Keratinocyte (primary cell): ENCODE data around the gene CD207. TPM values are rescaled to one million over a fixed set of nuclear protein-coding genes. Genes with fewer than 3 reads are reported as not detected.

Experiments
- DNase-seq: peaks from one replicate; pipeline ENCODE4 v3.0.0-alpha.2; 2011; ENCODE audit warnings: low read depth, missing footprints, low spot score
- FAIRE-seq: peaks from 2 replicates; lab custom pipeline; 2011; peaks lifted over from hg19 to GRCh38; lab: Jason Lieb, UNC
- H2AFZ ChIP-seq: 2 replicates; pipeline ENCODE4 v1.6.0; 2012; ENCODE audit warnings: low read length, control low read depth, inconsistent platforms; ENCODE audit not compliant: control insufficient read depth
- H3K27ac ChIP-seq: 2 replicates; pipeline ENCODE4 v1.5.1; 2011; ENCODE audit warnings: low read length; ENCODE audit not compliant: control insufficient read depth, insufficient read depth
- H3K27me3 ChIP-seq: 3 replicates; pipeline ENCODE4 v1.6.0; 2011; ENCODE audit warnings: low read length; ENCODE audit not compliant: control insufficient read depth, insufficient read depth; ENCODE audit errors: extremely low read depth
- H3K36me3 ChIP-seq, 2 experiments: 2 replicates in 1 of 2; 3 replicates in 1 of 2; pipeline ENCODE4 v1.5.1; 2011; ENCODE audit warnings: low read length in 2 of 2, mild to moderate bottlenecking in 1 of 2; ENCODE audit not compliant: control insufficient read depth in 2 of 2, insufficient read depth in 2 of 2; ENCODE audit errors: extremely low read depth in 1 of 2
- H3K4me1 ChIP-seq: 3 replicates; pipeline ENCODE4 v1.5.1; 2011; ENCODE audit warnings: low read length; ENCODE audit not compliant: control insufficient read depth, insufficient read depth; ENCODE audit errors: extremely low read depth
- H3K4me2 ChIP-seq: 3 replicates; pipeline ENCODE4 v1.6.0; 2011; ENCODE audit warnings: low read depth, low read length; ENCODE audit not compliant: control insufficient read depth, insufficient read depth; ENCODE audit errors: extremely low read depth
- H3K4me3 ChIP-seq, 3 experiments: fragments of 200-600 bp in 1 of 3; sonication (generic) in 1 of 3; 2 replicates in 2 of 3; 3 replicates in 1 of 3; pipeline ENCODE4 v1.5.1; 2011 to 2016; ENCODE audit warnings: low read length in 3 of 3, mild to moderate bottlenecking in 3 of 3, control low read depth in 2 of 3, inconsistent platforms in 1 of 3, low read depth in 1 of 3, mixed read lengths in 1 of 3, mixed run types in 1 of 3, moderate library complexity in 1 of 3; ENCODE audit not compliant: control insufficient read depth in 2 of 3, insufficient read depth in 2 of 3; ENCODE audit errors: extremely low read depth in 1 of 3
- H3K79me2 ChIP-seq: 2 replicates; pipeline ENCODE4 v1.6.0; 2012; ENCODE audit warnings: low read length; ENCODE audit not compliant: control insufficient read depth, insufficient read depth
- H3K9ac ChIP-seq: 3 replicates; pipeline ENCODE4 v1.6.0; 2011; ENCODE audit warnings: low read length; ENCODE audit not compliant: control insufficient read depth, insufficient read depth; ENCODE audit errors: extremely low read depth
- H3K9me1 ChIP-seq: 3 replicates; pipeline ENCODE4 v1.6.0; 2011; ENCODE audit warnings: low read length; ENCODE audit not compliant: control insufficient read depth, insufficient read depth; ENCODE audit errors: extremely low read depth
- H3K9me3 ChIP-seq: 2 replicates; pipeline ENCODE4 v1.5.1; 2012; ENCODE audit warnings: low read depth, low read length; ENCODE audit not compliant: control insufficient read depth
- H4K20me1 ChIP-seq: 3 replicates; pipeline ENCODE4 v1.6.0; 2011; ENCODE audit warnings: low read length; ENCODE audit not compliant: control insufficient read depth, insufficient read depth; ENCODE audit errors: extremely low read depth
- EZH2 ChIP-seq: IDR thresholded peaks from one replicate; pipeline ENCODE4 v1.6.1; 2012; ENCODE audit warnings: inconsistent platforms, mild to moderate bottlenecking, low read length, moderate library complexity
- dilution Hi-C: fragments of 300-500 bp; cut with MboI; formaldehyde crosslinking; loops from one replicate; pipeline ENCODE4 v1.7.0; 2020; ENCODE audit warnings: low sequenced_read_pairs; ENCODE audit not compliant: extremely low pct_ligation_motif_present
- polyA plus RNA-seq, 5 experiments: library from polyadenylated mRNA; depleted of rRNA in 3 of 5; stranded (reverse) in 3 of 5; stranded (forward) in 1 of 5; unstranded in 1 of 5; fragments of >200 nt; gene quantifications; 1 replicate in 1 of 5; 2 replicates in 3 of 5; 3 replicates in 1 of 5; pipeline versions ENCODE4 v1.2.1 to v1.2.3, GENCODE V29; 2011 to 2012; ENCODE audit warnings: missing spikeins in 2 of 5, low read depth in 1 of 5, low replicate concordance in 1 of 5
- TF ChIP-seq, protein P1 (sequence below), 3 experiments: IDR thresholded peaks in 1 of 3; conservative IDR thresholded peaks in 1 of 3; optimal IDR thresholded peaks in 1 of 3; 2 replicates in 2 of 3; 3 replicates in 1 of 3; pipeline versions ENCODE3 to v1.5.1; 2011; ENCODE audit warnings: low read length in 3 of 3, mild to moderate bottlenecking in 3 of 3, moderate library complexity in 2 of 3, control low read depth in 1 of 3, inconsistent platforms in 1 of 3; ENCODE audit not compliant: insufficient read depth in 2 of 3; ENCODE audit errors: extremely low read depth in 1 of 3

CD207 gene
- polyA plus RNA-seq, 1 donor (not counting 4 experiments of a cell fraction or from before 2014, with no cell fraction given), result not detected

DNA sequence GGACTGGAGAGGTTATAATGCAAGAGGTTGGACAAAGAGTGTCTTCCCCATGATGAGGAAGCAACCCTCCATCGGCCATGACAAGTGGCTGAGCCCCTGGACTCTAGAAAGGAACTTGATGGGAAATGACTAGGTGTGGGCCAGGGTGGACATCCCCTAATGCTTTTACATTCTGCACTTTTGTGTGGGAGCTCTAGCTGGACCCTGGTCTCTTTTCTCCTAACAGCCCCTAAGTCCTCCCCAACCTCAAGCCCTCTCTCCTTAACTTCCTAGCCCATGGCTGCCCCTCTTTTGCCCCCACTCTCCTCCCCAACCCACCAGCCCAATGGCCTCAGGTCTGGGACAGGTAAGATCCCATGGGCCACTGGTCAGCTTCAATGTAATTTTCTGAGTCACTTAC lies 2.4 kb downstream of the CD207 start:
- Histone ChIP-seq H3K4me3 (no peak overlapping the region), H3K4me1 (no peaks in the 10 kb centered on the region), H3K9ac (no peak overlapping the region), H3K4me2 (no peak overlapping the region), H3K27me3 (peaks cover 26% of the 10 kb centered on the region), H3K27ac (no peak overlapping the region), H3K9me1 (no peaks in the 10 kb centered on the region), H2AFZ (no peak overlapping the region), H4K20me1 (no peaks in the 10 kb centered on the region), H3K9me3 (no peaks in the 10 kb centered on the region), H3K79me2 (no peaks in the 10 kb centered on the region), H3K36me3 (no peaks in the 10 kb centered on the region)
- dilution Hi-C loops, result no loop called here
- no peak for TF ChIP-seq EZH2
- TF ChIP-seq, protein P1, sequence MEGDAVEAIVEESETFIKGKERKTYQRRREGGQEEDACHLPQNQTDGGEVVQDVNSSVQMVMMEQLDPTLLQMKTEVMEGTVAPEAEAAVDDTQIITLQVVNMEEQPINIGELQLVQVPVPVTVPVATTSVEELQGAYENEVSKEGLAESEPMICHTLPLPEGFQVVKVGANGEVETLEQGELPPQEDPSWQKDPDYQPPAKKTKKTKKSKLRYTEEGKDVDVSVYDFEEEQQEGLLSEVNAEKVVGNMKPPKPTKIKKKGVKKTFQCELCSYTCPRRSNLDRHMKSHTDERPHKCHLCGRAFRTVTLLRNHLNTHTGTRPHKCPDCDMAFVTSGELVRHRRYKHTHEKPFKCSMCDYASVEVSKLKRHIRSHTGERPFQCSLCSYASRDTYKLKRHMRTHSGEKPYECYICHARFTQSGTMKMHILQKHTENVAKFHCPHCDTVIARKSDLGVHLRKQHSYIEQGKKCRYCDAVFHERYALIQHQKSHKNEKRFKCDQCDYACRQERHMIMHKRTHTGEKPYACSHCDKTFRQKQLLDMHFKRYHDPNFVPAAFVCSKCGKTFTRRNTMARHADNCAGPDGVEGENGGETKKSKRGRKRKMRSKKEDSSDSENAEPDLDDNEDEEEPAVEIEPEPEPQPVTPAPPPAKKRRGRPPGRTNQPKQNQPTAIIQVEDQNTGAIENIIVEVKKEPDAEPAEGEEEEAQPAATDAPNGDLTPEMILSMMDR (optimal IDR thresholded peaks at IDR 0.05 in 1 of 3, IDR thresholded peaks at IDR 0.05 in 1 of 3, conservative IDR thresholded peaks at IDR 0.05 in 1 of 3; ENCODE audit: extremely low read depth in 1 of 3, insufficient read depth in 2 of 3, low read length in 3 of 3), result no peak
- DNase-seq (no peak), FAIRE-seq (no peak)

DNA sequence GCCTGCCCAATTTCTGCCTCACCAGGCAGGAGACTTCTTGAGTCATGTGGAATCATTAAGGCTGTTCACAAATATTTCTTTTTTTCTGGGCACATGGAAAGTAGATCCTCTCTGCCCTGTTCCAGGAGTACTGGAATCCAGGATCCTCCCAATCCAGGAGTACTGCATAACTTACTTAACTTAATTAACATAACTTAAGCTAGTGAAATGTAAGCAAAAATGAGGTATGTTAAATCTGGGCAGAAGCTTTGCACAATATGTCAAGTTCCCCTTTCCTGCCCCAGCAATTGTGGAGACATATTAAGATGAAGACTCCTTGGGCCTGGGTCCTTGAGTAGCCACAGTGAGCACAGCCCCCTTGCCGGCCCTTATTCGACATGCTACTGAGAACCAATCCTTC lies 3.2 kb downstream of the CD207 start:
- Histone ChIP-seq H3K9ac (no peak overlapping the region), H4K20me1 (no peaks in the 10 kb centered on the region), H3K9me3 (no peaks in the 10 kb centered on the region), H3K36me3 (no peaks in the 10 kb centered on the region), H2AFZ (no peak overlapping the region), H3K4me3 (no peak overlapping the region), H3K79me2 (no peaks in the 10 kb centered on the region), H3K4me2 (no peak overlapping the region), H3K27me3 (peaks cover 25% of the 10 kb centered on the region), H3K27ac (no peak overlapping the region), H3K4me1 (no peaks in the 10 kb centered on the region), H3K9me1 (no peaks in the 10 kb centered on the region)
- dilution Hi-C loops, result no loop called here
- DNase-seq (no peak), FAIRE-seq (no peak)
- TF ChIP-seq EZH2, result no peak
- TF ChIP-seq, protein P1 (optimal IDR thresholded peaks at IDR 0.05 in 1 of 3, IDR thresholded peaks at IDR 0.05 in 1 of 3, conservative IDR thresholded peaks at IDR 0.05 in 1 of 3; ENCODE audit: extremely low read depth in 1 of 3, insufficient read depth in 2 of 3, low read length in 3 of 3), result no peak
